Measurements from ENCODE around the gene SLC7A6.

The SLC7A6 gene

DNA sequence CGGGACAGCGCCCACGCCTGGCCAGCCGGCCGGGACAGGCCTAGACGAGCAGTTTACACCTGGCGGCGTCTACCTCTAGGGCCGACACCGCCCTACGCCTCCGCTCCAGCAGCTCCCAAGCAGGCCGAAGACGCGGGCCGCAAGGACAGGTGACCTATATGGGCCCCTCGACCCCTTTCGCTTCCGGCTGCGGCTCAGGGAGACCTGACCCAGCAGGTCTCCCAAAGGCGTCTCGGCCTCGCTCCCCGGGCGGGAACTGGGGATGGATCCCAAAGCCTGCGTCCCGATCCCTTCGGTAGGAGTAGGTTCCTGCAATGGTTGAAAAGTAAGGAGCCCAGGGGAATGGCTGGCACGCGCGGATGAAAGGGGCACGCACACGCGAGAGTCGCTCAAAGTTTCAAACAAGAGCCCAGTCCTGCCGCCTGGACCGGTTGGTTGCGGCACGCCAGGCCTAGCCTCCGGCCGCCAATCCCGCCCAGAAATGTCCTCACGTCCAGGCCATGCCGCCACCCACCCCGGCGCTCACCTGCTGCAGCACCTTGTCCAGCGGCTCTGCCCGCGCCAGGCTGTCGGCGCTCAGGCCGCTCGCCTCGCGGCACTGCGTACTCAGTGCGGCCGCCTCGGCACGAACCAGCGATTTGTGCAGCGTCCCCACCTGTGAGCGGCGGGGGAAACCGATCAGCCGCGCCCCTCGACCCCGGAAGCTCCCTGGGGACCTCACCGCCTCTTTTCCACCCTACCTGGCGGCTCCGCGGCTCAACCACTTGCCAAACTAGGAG is 29.0 kb upstream of the SLC7A6 start:
- DNase-seq = no peak

GRCh38 chr16:68235887-68236136 is 28.5 kb upstream of the SLC7A6 start, which contains the start of gene ESRP2:
TSS of gene ESRP2 (minus strand) at chr16:68236127. CDS start at chr16:68236045, 82 bp downstream.
- DNase-seq = no peak

GRCh38 chr16:68236137-68236825 is 28.0 kb upstream of the SLC7A6 start:
- DNase-seq = no peak

- DNase-seq = no peak
These were observed 27.5 kb upstream of the SLC7A6 start for GRCh38 chr16:68236826-68237242.

DNA sequence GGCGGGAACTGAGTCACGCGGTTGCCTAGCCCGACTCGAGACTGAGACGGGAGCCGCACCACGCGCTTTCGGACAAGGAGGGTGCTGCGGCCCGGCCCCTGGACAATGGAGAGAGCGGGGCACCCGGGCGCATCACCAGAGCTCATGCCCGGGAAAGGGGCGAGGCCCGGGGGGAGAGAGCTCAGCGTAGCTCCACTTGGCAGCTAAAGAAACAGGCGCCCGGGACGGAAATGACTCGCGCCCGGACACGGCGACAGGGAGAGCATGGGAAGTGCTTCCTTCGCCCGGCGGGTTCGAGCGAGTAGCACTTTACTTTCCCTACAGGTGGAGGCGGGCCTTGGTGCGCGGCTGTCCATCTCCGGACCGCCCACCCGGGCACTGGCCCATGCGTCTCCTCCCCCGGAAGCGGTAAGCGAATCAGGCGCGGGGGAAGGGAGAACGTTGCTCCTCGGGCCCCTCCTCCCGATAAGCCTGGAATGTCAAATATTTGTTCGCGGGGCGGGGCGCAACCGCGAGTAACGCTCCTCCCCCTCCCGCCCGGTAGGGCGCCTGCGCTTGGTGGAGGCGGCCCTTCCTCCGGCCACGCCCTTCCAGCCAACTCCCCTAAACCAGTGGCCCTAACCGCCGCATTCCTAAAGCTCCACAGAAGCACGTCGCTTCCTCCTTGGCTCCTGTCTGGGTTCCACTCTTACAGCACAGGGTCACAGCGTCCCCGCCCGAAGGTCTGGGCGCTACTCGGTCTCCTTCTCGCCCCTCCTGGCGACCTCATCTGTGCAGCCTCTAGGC is 26.9 kb upstream of the SLC7A6 start:
- peak; percentile 95 to 98 for DNase-seq

DNA sequence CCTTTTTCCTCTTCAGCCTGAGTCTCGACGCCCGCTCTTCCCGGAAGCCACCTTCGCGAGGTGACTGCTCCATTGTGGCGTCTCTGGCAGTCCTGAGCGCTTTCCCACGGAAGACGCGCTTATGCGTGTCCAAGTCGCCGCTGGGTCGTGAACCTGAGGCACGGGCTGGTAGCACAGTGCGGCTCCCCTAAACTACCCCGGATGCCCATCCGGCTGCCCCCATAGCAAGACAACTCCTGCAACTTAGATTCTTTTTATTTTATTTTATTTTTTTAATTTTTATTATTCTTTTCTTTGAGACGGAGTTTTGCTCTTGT is 26.3 kb upstream of the SLC7A6 start:
- DNase-seq = no peak

GRCh38 chr16:68242085-68242484 is 22.2 kb upstream of the SLC7A6 start:
- no peak for DNase-seq

GRCh38 chr16:68242926-68243858 is 21.1 kb upstream of the SLC7A6 start:
- DNase-seq = no peak

GRCh38 chr16:68244481-68244902 is 19.8 kb upstream of the SLC7A6 start:
- DNase-seq = no peak

- DNase-seq = peak; percentile 87 to 95
These were observed 19.1 kb upstream of the SLC7A6 start, which contains the start of gene PLA2G15 for GRCh38 chr16:68244903-68245853. TSS of gene PLA2G15 (plus strand) at chr16:68245373. CDS start at chr16:68245427, 54 bp downstream.

DNA sequence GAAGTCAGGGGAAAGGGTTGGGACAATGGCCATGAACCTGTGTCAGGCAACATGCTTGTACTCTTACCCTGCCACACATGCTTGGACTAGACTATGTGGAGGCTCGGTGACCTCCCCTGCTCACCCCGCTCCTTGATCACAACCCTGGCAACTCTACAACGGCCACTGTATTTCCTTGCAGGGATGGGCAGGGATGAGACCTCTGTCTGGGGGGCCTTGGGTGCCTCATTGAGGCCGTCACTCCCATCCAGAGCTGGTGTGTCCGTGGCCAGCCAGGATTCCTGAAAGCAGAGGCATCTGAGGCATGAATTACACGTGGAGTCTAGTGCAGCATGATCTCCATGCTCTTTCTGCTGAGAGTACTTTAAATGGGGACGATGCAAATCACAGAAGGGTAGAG is 18.2 kb upstream of the SLC7A6 start:
- DNase-seq = no peak

DNA sequence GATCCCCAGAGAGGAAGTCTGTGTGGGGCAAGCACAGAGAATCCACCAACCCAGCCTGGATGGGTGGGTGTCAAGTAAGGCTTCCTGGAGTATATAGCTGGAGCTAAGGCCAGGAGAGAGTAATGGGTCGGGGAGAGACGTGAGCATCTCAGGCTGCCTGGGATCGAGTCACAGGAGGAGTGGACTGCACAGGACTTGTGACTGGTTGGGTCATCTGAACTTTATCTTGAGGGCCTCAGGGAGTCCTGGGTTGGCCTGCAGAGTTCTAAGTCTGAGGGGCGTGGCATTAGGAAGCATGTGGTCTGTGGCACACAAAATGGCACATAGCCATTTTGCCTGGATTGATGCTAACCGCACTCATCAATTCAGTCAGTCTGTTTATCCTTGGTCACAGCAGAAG is 17.7 kb upstream of the SLC7A6 start:
- DNase-seq = peak; percentile 31 to 43

GRCh38 chr16:68247400-68247799 is 16.9 kb upstream of the SLC7A6 start:
- DNase-seq = peak; percentile 63 to 69

GRCh38 chr16:68247932-68248331 is 16.4 kb upstream of the SLC7A6 start:
- DNase-seq = no peak

- no peak for DNase-seq
These were observed 15.0 kb upstream of the SLC7A6 start for GRCh38 chr16:68249371-68249770.

DNA sequence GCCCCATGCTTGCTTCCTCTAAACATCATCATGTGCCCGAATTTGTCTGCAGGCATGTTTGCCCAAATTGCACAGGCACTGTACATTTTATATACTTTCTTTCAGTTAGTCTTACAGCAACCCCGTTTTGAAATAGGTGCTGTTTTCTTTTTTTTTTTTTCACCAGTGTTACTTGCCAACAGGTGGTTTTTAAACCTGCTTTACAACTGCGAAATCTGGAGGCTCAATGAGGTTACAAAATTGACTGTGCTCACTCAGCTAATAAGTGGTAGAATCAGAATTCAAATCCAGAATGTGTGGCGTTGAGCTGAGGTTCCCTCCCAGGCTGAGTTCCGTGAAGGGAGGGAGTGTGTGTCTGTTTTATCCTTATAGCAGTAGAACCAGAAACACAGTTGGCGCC is 13.4 kb upstream of the SLC7A6 start:
- DNase-seq = no peak

- no peak for DNase-seq
These were observed 12.5 kb upstream of the SLC7A6 start for GRCh38 chr16:68251832-68252231.

GRCh38 chr16:68252383-68252782 is 11.9 kb upstream of the SLC7A6 start:
- no peak for DNase-seq

DNA sequence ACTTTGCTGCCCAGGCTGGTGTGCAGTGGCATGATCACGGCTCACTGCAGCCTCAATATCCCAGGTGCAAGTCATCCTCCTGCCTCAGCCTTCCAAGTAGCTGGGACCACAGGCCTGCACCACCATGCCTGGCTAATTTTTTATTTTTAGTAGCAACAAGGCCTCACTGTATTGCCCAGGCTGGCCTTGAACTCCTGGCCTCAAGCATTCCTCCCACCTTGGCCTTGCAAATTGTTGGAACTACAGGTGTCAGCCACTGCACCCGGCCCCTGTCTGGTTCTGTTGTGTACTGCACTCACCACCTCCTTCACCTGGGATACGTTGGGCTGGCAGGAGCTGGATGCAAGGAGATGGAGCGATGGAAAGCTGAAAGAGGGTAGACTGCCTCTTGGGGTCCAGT is 10.6 kb upstream of the SLC7A6 start:
- no peak for DNase-seq

DNA sequence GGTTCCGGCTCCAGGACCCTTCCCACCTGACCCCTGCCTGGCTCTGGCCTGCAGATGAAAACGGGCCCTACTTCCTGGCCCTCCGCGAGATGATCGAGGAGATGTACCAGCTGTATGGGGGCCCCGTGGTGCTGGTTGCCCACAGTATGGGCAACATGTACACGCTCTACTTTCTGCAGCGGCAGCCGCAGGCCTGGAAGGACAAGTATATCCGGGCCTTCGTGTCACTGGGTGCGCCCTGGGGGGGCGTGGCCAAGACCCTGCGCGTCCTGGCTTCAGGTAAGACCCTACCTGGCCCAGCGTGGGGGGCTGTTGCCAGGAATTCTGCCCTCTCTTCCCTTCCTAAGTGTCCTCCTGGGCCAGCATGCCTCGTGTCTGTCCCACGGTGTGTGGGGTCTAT is 8.6 kb upstream of the SLC7A6 start:
- no peak for DNase-seq

DNA sequence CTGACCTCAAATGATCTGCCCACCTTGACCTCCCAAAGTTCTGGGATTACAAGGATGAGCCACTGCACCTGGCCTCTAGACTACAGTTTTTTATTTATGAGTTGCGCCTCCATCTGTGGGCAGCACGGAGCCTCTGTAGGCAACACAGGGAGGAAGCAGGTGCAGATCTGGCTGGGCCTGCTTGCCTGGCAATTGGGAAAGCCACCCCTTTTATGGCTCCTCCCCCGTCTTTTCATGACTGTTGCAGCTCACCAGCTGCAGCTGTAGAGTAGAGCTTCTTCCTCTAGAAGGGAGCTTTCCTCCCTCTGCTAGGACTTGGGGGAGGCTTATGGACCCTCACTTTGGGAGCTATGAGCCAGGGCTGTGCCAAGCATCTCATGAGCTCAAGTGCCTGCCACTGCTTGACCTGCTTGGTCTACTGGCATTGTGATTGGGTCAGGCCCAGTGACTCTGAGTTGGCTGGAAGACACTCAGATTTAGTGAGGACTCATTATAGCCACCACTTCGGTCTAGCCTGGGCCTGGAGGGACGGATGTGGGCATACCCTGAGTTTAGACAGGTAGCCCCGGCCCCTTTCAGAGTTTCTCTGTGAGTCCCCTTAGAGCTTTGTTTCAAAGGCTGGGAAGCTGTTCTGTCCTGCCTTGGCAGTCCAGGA is 6.9 kb upstream of the SLC7A6 start:
- peak in 1 of 2 donors; percentile 23 for DNase-seq
